ENCODE measurements around the gene TMEM115. TPM values are rescaled to one million over a fixed set of nuclear protein-coding genes. Genes with fewer than 3 reads are reported as not detected.

Gene TMEM115
- polyA plus RNA-seq, 4 donors, result 24.8 to 49.1 (median 31.0) TPM

DNA sequence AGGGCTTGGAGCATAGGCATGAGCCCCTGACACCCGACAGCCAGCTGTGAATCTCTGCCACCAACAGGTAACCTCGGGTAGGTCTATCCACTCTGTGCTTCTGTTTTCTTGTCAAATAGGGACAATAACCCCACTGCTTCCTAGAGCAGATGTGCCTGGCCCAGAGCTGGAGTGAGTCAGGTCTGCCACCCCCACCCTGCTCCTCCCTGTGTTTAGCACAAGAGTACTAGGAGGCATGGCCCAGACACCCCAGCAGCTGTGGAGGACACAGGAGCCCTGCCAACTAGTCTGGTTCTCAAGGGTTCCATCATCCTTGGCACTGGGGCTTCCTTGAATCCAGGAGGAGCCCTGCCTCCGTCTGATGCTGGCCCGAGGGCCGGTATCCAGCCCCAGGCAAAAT lies 33.7 kb upstream of the TMEM115 start:
- FAIRE-seq (no peak), DNase-seq (no peak)
- H3K27ac ChIP-seq (ENCODE audit: low read depth in 1 of 3, low read length in 2 of 3), result no peak overlapping the region
- WGBS, 3 donors, result 84 to 87% (median 84%) methylated on average over 5 of the region's 5 CpGs
- H3K4me3 ChIP-seq (ENCODE audit: low read depth in 1 of 3, low read length in 3 of 3), result no peak overlapping the region
- H3K27me3 ChIP-seq (ENCODE audit: control insufficient read depth in 3 of 3, insufficient read depth in 3 of 3, low read length in 3 of 3), result no peaks in the 10 kb centered on the region
- H3K36me3 ChIP-seq (ENCODE audit: control insufficient read depth in 3 of 3, insufficient read depth in 2 of 3, low read depth in 1 of 3, low read length in 3 of 3), result peaks cover 0 to 4% (median 0%) of the 10 kb centered on the region in 3 donors
- H3K9me3 ChIP-seq (ENCODE audit: control insufficient read depth in 2 of 2, insufficient read depth in 1 of 2, low read depth in 1 of 2, low read length in 1 of 2), result no peaks in the 10 kb centered on the region
- H3K4me1 ChIP-seq (ENCODE audit: control insufficient read depth in 3 of 3, insufficient read depth in 2 of 3, low read depth in 1 of 3, low read length in 2 of 3), result peaks cover 5 to 23% (median 19%) of the 10 kb centered on the region in 3 donors

DNA sequence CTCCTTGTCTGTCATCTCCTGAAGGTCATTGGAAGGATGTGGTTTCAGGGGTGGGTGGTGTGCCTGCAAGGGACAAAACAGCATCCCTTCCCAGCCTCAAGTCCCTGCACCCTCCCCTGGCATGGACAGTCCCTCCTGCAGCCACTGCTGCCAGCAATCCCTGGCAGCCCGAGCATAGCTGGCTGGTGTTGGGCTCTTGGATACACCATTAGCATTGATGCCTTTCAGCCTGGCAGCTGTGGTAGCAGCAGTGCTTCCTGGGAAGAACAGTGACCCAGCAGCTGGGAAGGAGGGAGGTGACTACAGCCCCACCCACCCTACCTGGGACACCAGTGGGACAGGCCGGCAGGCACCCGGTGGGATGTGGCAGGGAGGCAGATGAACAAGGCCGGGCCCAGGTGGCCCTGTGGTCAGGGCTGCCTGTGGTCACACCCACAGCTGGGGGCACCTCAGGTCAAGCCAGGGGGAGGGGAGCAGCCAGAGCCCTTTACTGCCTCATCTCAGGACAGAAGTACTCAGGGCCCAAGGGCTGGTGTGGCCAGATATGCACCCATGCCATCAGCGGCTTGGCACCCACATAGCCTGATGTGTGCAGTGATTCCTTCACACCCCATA lies 32.9 kb upstream of the TMEM115 start:
- FAIRE-seq (no peak), DNase-seq (peak in 1 of 2 donors; percentile 17)
- Histone ChIP-seq H3K9me3 (ENCODE audit: control insufficient read depth in 2 of 2, insufficient read depth in 1 of 2, low read depth in 1 of 2, low read length in 1 of 2) (no peaks in the 10 kb centered on the region), H3K4me3 (ENCODE audit: low read depth in 1 of 3, low read length in 3 of 3) (no peak overlapping the region), H3K27ac (ENCODE audit: low read depth in 1 of 3, low read length in 2 of 3) (no peak overlapping the region), H3K36me3 (ENCODE audit: control insufficient read depth in 3 of 3, insufficient read depth in 2 of 3, low read depth in 1 of 3, low read length in 3 of 3) (peaks cover 0 to 4% (median 0%) of the 10 kb centered on the region in 3 donors), H3K27me3 (ENCODE audit: control insufficient read depth in 3 of 3, insufficient read depth in 3 of 3, low read length in 3 of 3) (no peaks in the 10 kb centered on the region), H3K4me1 (ENCODE audit: control insufficient read depth in 3 of 3, insufficient read depth in 2 of 3, low read depth in 1 of 3, low read length in 2 of 3) (peaks cover 5 to 23% (median 19%) of the 10 kb centered on the region in 3 donors)
- WGBS, 3 donors, result 41 to 72% (median 44%) methylated on average over 5 of the region's 5 CpGs

DNA sequence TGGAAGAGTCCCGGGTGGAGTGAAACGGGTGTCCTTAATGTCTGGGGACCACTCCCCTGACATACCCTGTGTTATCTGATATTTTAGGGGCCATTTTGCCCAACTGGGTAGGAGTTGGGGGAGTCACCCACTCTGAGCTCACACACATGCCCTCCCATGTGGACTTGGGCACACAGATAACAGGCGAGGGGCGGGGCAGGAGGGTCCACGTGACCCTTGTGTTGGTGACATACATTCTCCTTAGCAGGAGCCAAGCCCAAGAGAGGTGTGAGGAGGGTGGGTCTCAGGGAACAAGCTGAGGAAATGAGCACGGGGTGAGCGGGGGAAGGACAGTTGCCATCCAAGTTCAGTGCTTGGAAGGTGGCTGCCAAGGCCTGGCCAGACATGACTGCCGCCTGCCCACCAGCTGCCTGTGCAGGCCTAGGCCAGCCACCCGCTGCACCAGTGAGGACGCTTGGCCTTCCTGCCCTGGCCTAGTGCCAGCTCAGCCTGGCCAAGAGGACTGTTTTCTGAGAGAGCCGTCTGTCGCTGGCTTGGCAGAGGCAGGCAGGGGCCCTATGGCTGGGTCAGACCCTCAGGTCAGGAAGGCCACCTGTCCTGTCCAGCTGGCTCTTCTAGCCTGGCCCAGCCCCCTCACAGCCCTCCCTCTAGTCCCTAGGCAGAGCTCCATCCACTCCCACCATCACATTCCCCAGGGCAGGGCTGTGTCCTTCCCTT lies 31.3 kb upstream of the TMEM115 start:
- peak; percentile 91 to 93 for DNase-seq
- FAIRE-seq, result no peak
- Histone ChIP-seq H3K4me3 (ENCODE audit: low read depth in 1 of 3, low read length in 3 of 3) (no peak overlapping the region), H3K36me3 (ENCODE audit: control insufficient read depth in 3 of 3, insufficient read depth in 2 of 3, low read depth in 1 of 3, low read length in 3 of 3) (peaks cover 0 to 4% (median 0%) of the 10 kb centered on the region in 3 donors), H3K27ac (ENCODE audit: low read depth in 1 of 3, low read length in 2 of 3) (peak overlapping the region in 2 of 3 donors; percentile 45 to 77), H3K4me1 (ENCODE audit: control insufficient read depth in 3 of 3, insufficient read depth in 2 of 3, low read depth in 1 of 3, low read length in 2 of 3) (peaks cover 5 to 23% (median 19%) of the 10 kb centered on the region in 3 donors), H3K9me3 (ENCODE audit: control insufficient read depth in 2 of 2, insufficient read depth in 1 of 2, low read depth in 1 of 2, low read length in 1 of 2) (no peaks in the 10 kb centered on the region), H3K27me3 (ENCODE audit: control insufficient read depth in 3 of 3, insufficient read depth in 3 of 3, low read length in 3 of 3) (no peaks in the 10 kb centered on the region)
- 9 to 49% (median 39%) methylated on average over 12 of the region's 12 CpGs for WGBS, 3 donors

DNA sequence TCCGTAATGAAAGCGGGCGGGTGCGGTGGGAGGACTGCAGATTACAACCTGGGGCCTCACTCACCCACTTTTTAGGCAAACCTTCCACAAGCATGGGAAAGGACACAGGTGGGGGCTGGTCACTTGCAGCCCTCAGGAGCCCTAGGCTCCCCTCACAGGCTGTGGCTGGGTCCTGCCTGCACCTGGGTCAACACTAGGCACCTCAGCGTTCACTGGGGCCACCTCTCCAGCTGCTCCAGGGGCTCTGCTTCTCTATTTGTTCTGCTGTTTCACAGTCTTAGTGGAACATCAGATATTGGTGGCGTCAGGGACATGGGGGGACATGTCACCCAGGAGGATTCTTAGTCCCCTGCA lies 30.1 kb upstream of the TMEM115 start:
- DNase-seq (no peak), FAIRE-seq (no peak)
- Histone ChIP-seq H3K4me3 (ENCODE audit: low read depth in 1 of 3, low read length in 3 of 3) (no peak overlapping the region), H3K36me3 (ENCODE audit: control insufficient read depth in 3 of 3, insufficient read depth in 2 of 3, low read depth in 1 of 3, low read length in 3 of 3) (peaks cover 0 to 4% (median 0%) of the 10 kb centered on the region in 3 donors), H3K4me1 (ENCODE audit: control insufficient read depth in 3 of 3, insufficient read depth in 2 of 3, low read depth in 1 of 3, low read length in 2 of 3) (peaks cover 5 to 23% (median 10%) of the 10 kb centered on the region in 3 donors), H3K27ac (ENCODE audit: low read depth in 1 of 3, low read length in 2 of 3) (no peak overlapping the region), H3K27me3 (ENCODE audit: control insufficient read depth in 3 of 3, insufficient read depth in 3 of 3, low read length in 3 of 3) (no peaks in the 10 kb centered on the region), H3K9me3 (ENCODE audit: control insufficient read depth in 2 of 2, insufficient read depth in 1 of 2, low read depth in 1 of 2, low read length in 1 of 2) (no peaks in the 10 kb centered on the region)
- 73 to 84% (median 75%) methylated on average over 6 of the region's 6 CpGs for WGBS, 3 donors

DNA sequence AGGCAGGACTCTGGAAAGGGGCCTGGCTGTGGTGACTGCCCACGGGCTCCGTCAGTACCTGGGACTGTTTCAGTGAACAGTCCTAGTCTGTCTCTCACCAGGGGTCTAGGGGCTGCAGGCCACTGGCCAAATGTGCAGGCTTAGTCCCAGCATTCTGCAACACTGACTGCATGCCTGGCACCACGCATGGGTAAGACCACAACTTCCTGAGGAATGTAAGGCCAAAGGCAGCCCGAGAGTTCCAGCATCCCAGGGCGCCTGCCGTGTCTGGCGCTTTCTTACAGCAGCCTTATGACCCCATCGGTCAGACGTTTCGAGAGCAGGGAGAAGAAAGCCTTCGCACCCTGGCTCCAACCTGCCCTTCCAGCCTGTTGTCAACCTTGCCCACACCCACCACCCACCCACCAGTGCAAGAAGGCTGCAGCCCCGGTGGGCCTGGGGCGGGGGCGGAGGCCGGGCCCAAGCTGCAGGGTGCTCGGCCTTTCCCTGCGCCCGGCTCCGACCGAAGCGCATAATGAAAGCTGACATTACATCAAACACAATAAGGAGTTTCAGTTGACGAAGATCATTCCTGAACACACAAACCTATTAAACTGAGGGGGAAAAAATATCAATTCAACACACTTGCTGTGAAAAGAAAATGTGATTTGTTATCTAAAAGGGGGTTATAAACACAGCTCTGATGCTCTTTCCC lies 29.5 kb upstream of the TMEM115 start:
- DNase-seq (no peak), FAIRE-seq (no peak)
- H3K4me3 ChIP-seq (ENCODE audit: low read depth in 1 of 3, low read length in 3 of 3), result no peak overlapping the region
- H3K27me3 ChIP-seq (ENCODE audit: control insufficient read depth in 3 of 3, insufficient read depth in 3 of 3, low read length in 3 of 3), result no peaks in the 10 kb centered on the region
- 75 to 83% (median 79%) methylated on average over 22 of the region's 22 CpGs for WGBS, 3 donors
- no peaks in the 10 kb centered on the region for H3K9me3 ChIP-seq (ENCODE audit: control insufficient read depth in 2 of 2, insufficient read depth in 1 of 2, low read depth in 1 of 2, low read length in 1 of 2)
- peaks cover 5 to 23% (median 7%) of the 10 kb centered on the region in 3 donors for H3K4me1 ChIP-seq (ENCODE audit: control insufficient read depth in 3 of 3, insufficient read depth in 2 of 3, low read depth in 1 of 3, low read length in 2 of 3)
- H3K27ac ChIP-seq (ENCODE audit: low read depth in 1 of 3, low read length in 2 of 3), result no peak overlapping the region
- peaks cover 0 to 4% (median 0%) of the 10 kb centered on the region in 3 donors for H3K36me3 ChIP-seq (ENCODE audit: control insufficient read depth in 3 of 3, insufficient read depth in 2 of 3, low read depth in 1 of 3, low read length in 3 of 3)

DNA sequence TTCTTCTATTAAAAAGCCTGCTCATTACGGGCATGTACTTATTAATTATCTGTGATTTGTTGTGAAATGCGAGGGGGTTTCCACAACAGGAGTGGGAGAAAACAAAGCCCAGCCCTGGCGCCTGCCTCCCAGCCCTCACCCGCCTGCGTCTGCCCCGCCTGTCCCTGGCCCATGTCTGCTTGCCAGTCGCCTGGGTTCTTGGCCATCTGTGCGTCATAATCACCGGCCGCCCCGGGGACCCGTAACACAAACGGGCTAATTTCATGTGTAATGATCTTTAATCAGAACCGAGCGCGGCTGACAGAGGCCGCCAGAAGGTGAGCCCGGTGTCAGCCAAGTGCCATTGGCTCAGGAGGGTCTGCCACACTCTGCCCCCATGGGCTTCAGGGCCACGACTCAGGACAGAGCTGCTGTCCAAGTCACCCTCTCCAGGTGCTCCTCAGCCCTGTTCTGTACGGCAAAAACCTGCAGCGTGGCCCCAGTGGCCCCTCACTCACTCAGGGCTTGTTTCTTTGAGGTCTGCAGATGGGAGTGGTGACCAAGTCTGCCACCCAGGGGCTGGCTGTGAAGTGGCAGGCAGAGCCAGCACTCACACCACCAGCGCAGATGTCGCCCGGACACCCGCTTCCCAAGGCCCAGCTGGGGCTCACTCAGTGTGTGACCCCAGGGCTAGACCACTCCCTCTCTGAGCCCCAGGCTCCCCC lies 28.8 kb upstream of the TMEM115 start:
- H3K4me3 ChIP-seq (ENCODE audit: low read depth in 1 of 3, low read length in 3 of 3), result no peak overlapping the region
- peaks cover 0 to 4% (median 0%) of the 10 kb centered on the region in 3 donors for H3K36me3 ChIP-seq (ENCODE audit: control insufficient read depth in 3 of 3, insufficient read depth in 2 of 3, low read depth in 1 of 3, low read length in 3 of 3)
- DNase-seq (peak; percentile 33 to 42), FAIRE-seq (no peak)
- no peaks in the 10 kb centered on the region for H3K9me3 ChIP-seq (ENCODE audit: control insufficient read depth in 2 of 2, insufficient read depth in 1 of 2, low read depth in 1 of 2, low read length in 1 of 2)
- no peak overlapping the region for H3K27ac ChIP-seq (ENCODE audit: low read depth in 1 of 3, low read length in 2 of 3)
- no peaks in the 10 kb centered on the region for H3K27me3 ChIP-seq (ENCODE audit: control insufficient read depth in 3 of 3, insufficient read depth in 3 of 3, low read length in 3 of 3)
- peaks cover 5 to 23% (median 7%) of the 10 kb centered on the region in 3 donors for H3K4me1 ChIP-seq (ENCODE audit: control insufficient read depth in 3 of 3, insufficient read depth in 2 of 3, low read depth in 1 of 3, low read length in 2 of 3)
- 26 to 72% (median 44%) methylated on average over 25 of the region's 25 CpGs for WGBS, 3 donors

GRCh38 chr3:50385754-50386153 lies 26.4 kb upstream of the TMEM115 start:
- no peak overlapping the region for H3K4me3 ChIP-seq (ENCODE audit: low read depth in 1 of 3, low read length in 3 of 3)
- H3K9me3 ChIP-seq (ENCODE audit: control insufficient read depth in 2 of 2, insufficient read depth in 1 of 2, low read depth in 1 of 2, low read length in 1 of 2), result no peaks in the 10 kb centered on the region
- no peaks in the 10 kb centered on the region for H3K27me3 ChIP-seq (ENCODE audit: control insufficient read depth in 3 of 3, insufficient read depth in 3 of 3, low read length in 3 of 3)
- no peak overlapping the region for H3K27ac ChIP-seq (ENCODE audit: low read depth in 1 of 3, low read length in 2 of 3)
- H3K36me3 ChIP-seq (ENCODE audit: control insufficient read depth in 3 of 3, insufficient read depth in 2 of 3, low read depth in 1 of 3, low read length in 3 of 3), result peaks cover 0 to 2% (median 0%) of the 10 kb centered on the region in 3 donors
- WGBS, 3 donors, result 69 to 72% (median 70%) methylated on average over 13 of the region's 13 CpGs
- peaks cover 1 to 12% (median 2%) of the 10 kb centered on the region in 3 donors for H3K4me1 ChIP-seq (ENCODE audit: control insufficient read depth in 3 of 3, insufficient read depth in 2 of 3, low read depth in 1 of 3, low read length in 2 of 3)
- DNase-seq (no peak), FAIRE-seq (no peak)

- no peak for FAIRE-seq
- WGBS, 3 donors, result 77 to 87% (median 79%) methylated on average over 6 of the region's 6 CpGs
- Histone ChIP-seq H3K4me3 (ENCODE audit: low read depth in 1 of 3, low read length in 3 of 3) (no peak overlapping the region), H3K9me3 (ENCODE audit: control insufficient read depth in 2 of 2, insufficient read depth in 1 of 2, low read depth in 1 of 2, low read length in 1 of 2) (no peaks in the 10 kb centered on the region), H3K4me1 (ENCODE audit: control insufficient read depth in 3 of 3, insufficient read depth in 2 of 3, low read depth in 1 of 3, low read length in 2 of 3) (no peaks in the 10 kb centered on the region), H3K36me3 (ENCODE audit: control insufficient read depth in 3 of 3, insufficient read depth in 2 of 3, low read depth in 1 of 3, low read length in 3 of 3) (no peaks in the 10 kb centered on the region), H3K27ac (ENCODE audit: low read depth in 1 of 3, low read length in 2 of 3) (no peak overlapping the region), H3K27me3 (ENCODE audit: control insufficient read depth in 3 of 3, insufficient read depth in 3 of 3, low read length in 3 of 3) (no peaks in the 10 kb centered on the region)
- DNase-seq, result no peak
Measured at GRCh38 chr3:50383750-50384149, 24.4 kb upstream of the TMEM115 start.
